PFSK-1 (cell line): ENCODE measurements around the gene LAMB3.

Experiments used
- FOXP2 ChIP-seq: optimal IDR thresholded peaks from 2 replicates; pipeline ENCODE3; 2011; ENCODE audit warnings: borderline replicate concordance, control low read depth, inconsistent platforms; ENCODE audit not compliant: insufficient read depth; ENCODE audit errors: extremely low read length, extremely low read depth
- POLR2AphosphoS5 ChIP-seq: IDR thresholded peaks from 2 replicates; pipeline ENCODE4 v1.6.1; 2012; ENCODE audit warnings: low read depth, mild to moderate bottlenecking, control low read depth, low read length, moderate library complexity
- SIN3A ChIP-seq: IDR thresholded peaks from 2 replicates; pipeline ENCODE4 v1.6.1; 2012; ENCODE audit warnings: mild to moderate bottlenecking, low read length, moderate library complexity, borderline replicate concordance; ENCODE audit not compliant: insufficient read depth
- TAF1 ChIP-seq: IDR thresholded peaks from 2 replicates; pipeline ENCODE4 v1.6.1; 2012; ENCODE audit warnings: low read length, control low read depth, borderline replicate concordance; ENCODE audit not compliant: insufficient read depth
- TF ChIP-seq, protein P1 (sequence below), 2 experiments: IDR thresholded peaks; 2 replicates each; pipeline versions ENCODE4 v1.6.1 to v1.8.0; 2011 to 2012; ENCODE audit warnings: low read depth in 2 of 2, low read length in 2 of 2, control low read depth in 1 of 2, inconsistent platforms in 1 of 2, mild to moderate bottlenecking in 1 of 2, moderate library complexity in 1 of 2; ENCODE audit not compliant: insufficient read depth in 1 of 2

Gene LAMB3

DNA sequence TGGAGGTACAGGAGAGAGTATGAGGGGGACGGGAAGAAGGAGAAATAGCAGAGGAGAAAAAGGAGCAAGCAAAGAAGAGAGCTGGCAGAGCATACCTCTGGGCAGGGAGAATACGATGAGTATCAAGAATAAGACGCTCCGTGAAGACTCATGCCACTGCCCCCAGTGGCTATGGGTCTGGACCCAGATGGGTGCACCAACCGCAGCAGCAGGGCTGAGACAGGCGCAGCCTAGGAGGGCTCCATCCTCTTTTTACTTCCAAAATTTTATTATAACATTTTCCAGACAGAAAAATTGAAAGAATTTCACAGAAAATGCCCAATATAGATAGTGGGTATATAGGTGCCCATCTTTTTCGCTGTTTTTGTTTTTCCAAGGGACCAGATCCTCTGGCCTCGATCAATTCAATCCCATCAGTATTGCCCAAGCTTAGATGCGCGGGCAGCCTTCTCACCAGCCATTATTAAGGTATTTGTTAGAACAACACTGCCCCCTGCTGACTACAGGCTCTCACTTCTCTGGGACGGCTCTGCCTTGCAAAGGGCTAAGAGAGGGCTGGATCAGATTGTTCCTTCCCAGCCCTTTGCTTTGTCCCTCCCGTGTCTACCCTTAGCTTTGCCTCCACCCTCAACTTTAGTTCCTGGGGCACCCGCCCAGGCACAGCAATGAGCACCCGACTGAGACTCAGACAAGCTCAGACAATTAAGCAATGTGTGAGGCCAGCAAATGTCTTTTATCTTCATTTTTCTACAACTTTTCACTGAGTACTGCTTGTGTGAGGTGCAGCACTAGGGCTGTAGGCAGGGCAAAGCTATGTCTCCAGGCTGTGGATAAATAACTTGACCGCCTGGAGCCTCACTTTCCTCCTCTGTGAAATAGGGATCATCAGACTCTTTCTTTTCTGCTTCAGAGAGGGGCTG, 86.2 kb downstream of the LAMB3 start:
- no peak for TF ChIP-seq FOXP2
- no peak for TF ChIP-seq POLR2AphosphoS5
- TF ChIP-seq, protein P1, sequence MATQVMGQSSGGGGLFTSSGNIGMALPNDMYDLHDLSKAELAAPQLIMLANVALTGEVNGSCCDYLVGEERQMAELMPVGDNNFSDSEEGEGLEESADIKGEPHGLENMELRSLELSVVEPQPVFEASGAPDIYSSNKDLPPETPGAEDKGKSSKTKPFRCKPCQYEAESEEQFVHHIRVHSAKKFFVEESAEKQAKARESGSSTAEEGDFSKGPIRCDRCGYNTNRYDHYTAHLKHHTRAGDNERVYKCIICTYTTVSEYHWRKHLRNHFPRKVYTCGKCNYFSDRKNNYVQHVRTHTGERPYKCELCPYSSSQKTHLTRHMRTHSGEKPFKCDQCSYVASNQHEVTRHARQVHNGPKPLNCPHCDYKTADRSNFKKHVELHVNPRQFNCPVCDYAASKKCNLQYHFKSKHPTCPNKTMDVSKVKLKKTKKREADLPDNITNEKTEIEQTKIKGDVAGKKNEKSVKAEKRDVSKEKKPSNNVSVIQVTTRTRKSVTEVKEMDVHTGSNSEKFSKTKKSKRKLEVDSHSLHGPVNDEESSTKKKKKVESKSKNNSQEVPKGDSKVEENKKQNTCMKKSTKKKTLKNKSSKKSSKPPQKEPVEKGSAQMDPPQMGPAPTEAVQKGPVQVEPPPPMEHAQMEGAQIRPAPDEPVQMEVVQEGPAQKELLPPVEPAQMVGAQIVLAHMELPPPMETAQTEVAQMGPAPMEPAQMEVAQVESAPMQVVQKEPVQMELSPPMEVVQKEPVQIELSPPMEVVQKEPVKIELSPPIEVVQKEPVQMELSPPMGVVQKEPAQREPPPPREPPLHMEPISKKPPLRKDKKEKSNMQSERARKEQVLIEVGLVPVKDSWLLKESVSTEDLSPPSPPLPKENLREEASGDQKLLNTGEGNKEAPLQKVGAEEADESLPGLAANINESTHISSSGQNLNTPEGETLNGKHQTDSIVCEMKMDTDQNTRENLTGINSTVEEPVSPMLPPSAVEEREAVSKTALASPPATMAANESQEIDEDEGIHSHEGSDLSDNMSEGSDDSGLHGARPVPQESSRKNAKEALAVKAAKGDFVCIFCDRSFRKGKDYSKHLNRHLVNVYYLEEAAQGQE (IDR thresholded peaks at IDR 0.05; ENCODE audit: insufficient read depth in 1 of 2, low read depth in 2 of 2, low read length in 2 of 2): no peak
- TF ChIP-seq TAF1: no peak
- TF ChIP-seq SIN3A: no peak
